Heart left ventricle (tissue), 13 donors: ENCODE measurements around the gene NIP7.

Experiments
- POLR2A ChIP-seq, 2 donors: fragments of 450-650 bp; IDR thresholded peaks; one replicate each; pipeline ENCODE4 v1.6.1; 2017; ENCODE audit warnings: antibody characterized with exemption in 2 of 2, mild to moderate bottlenecking in 2 of 2, moderate library complexity in 2 of 2
- TF ChIP-seq, protein P1 (sequence below), 12 donors: fragments of 200-600 bp; sonication (generic) in 4 of 12; IDR thresholded peaks; one replicate each; pipeline versions ENCODE4 v1.5.0 to v1.8.0; 2018 to 2022; ENCODE audit warnings: antibody characterized with exemption in 12 of 12, mild to moderate bottlenecking in 5 of 12
- donor health status: ischemic (EF 13 %, LVEDD 7.1; RV severe dilation, severe dysfunction).
- donor health status: DM: no; HTN: yes; CAD: no.
- donor health status: DM: no; HTN: no; CAD: no.
- donor health status: ischemic (EF 25% LVEDD 6.9; RV normal size, moderate dysfunction).
- donor health status: ischemic (EF 25% LVEDD 5.7; RV mildly dilated, moderate dysfunction).
- donor health status: ischemic (EF 35%, LVEDD 5.7; RV mildly dilated, moderate dysfunction).
- donor health status: nonischemic (EF 11% LVEDD 7.7; RV severe dilation, severe dysfunction).
- donor health status: DM: yes; HTN: yes; CAD: no.
- donor health status: PGD.
- donor health status: ischemic (EF 29% LVEDD 5.4; RV normal size, mild dysfunction).
- donor health status: nonischemic (EF 23%, LVEDD 6.1; RV moderate dilation, normal function).

DNA sequence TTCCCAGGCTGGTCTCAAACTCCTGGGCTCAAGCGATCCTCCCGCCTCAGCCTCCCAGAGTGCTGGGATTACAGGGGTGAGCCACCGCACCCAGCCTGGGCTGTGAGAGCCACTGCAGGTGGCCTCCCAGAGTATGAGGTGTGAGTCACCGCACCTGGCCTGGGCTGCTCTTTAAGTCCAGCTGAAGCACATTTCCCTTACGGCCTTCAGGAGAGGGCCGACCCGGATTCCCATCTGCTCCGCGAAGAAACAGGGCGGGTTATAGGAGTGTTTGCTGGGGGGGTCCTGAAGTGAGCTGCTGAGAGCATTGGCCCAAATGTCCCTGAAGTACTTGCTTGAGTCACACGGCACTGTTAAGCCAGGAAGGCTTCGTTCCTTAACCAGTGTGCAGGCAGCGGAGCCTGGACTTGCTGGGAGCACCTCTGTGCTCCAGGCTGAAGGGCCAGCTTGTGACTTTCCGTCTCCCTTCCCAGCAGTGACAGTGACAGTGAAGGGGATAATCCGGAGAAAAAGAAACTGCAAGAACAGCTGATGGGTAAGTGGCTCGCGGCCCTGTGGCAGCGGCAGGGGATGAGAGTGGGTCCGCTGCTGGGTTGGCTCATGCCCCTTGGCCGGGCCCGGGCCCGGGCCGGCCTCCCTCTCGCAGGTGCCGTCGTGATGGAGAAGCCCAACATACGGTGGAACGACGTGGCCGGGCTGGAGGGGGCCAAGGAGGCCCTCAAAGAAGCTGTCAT lies 21.2 kb upstream of the NIP7 start:
- TF ChIP-seq, protein P1, sequence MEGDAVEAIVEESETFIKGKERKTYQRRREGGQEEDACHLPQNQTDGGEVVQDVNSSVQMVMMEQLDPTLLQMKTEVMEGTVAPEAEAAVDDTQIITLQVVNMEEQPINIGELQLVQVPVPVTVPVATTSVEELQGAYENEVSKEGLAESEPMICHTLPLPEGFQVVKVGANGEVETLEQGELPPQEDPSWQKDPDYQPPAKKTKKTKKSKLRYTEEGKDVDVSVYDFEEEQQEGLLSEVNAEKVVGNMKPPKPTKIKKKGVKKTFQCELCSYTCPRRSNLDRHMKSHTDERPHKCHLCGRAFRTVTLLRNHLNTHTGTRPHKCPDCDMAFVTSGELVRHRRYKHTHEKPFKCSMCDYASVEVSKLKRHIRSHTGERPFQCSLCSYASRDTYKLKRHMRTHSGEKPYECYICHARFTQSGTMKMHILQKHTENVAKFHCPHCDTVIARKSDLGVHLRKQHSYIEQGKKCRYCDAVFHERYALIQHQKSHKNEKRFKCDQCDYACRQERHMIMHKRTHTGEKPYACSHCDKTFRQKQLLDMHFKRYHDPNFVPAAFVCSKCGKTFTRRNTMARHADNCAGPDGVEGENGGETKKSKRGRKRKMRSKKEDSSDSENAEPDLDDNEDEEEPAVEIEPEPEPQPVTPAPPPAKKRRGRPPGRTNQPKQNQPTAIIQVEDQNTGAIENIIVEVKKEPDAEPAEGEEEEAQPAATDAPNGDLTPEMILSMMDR (IDR thresholded peaks at IDR 0.05), result no peak
- no peak for TF ChIP-seq POLR2A (IDR thresholded peaks at IDR 0.05)
